K562 (cell line): ENCODE data around the gene KIF15. TPM values are rescaled to one million over a fixed set of nuclear protein-coding genes. Genes with fewer than 3 reads are reported as not detected.

Experiments used
- ARID3A ChIP-seq: IDR thresholded peaks from 2 replicates; pipeline ENCODE4 v1.6.1; 2012; ENCODE audit warnings: low read depth, low read length, improper control_type of control experiment, borderline replicate concordance
- CHD1 ChIP-seq: fragments of 200-600 bp; sonication (generic); IDR thresholded peaks from one replicate; pipeline ENCODE4 v1.6.1; 2012; ENCODE audit warnings: mild to moderate bottlenecking, moderate library complexity, low read length, inconsistent platforms
- CSDE1 ChIP-seq, 2 experiments: fragments of 450-650 bp; IDR thresholded peaks; 2 replicates each; pipeline ENCODE4 v1.6.1; 2016; ENCODE audit warnings: mild to moderate bottlenecking in 1 of 2
- DMBX1 ChIP-seq: fragments of 250-450 bp; sonication (Bioruptor Pico); IDR thresholded peaks from 2 replicates; pipeline ENCODE4 v1.8.0; 2022; ENCODE audit warnings: inconsistent platforms, mild to moderate bottlenecking, moderate library complexity, borderline replicate concordance
- ETV6 ChIP-seq, 3 experiments: fragments of 150-350 bp in 1 of 3; sonication (generic) in 1 of 3; formaldehyde crosslinking in 1 of 3; IDR thresholded peaks; 2 replicates each; pipeline versions ENCODE4 v1.6.1 to v1.8.0; 2014 to 2022; ENCODE audit warnings: borderline replicate concordance in 2 of 3, low read depth in 2 of 3, antibody characterized with exemption in 1 of 3, low read length in 1 of 3, mild to moderate bottlenecking in 1 of 3, missing genetic modification reagents in 1 of 3
- FOXA1 ChIP-seq: fragments of 450-650 bp; IDR thresholded peaks from 2 replicates; pipeline ENCODE4 v1.6.1; 2016; ENCODE audit warnings: mild to moderate bottlenecking, borderline replicate concordance
- FOXK2 ChIP-seq, 2 experiments: fragments of 450-650 bp; IDR thresholded peaks in 1 of 2; conservative IDR thresholded peaks in 1 of 2; 2 replicates each; pipeline ENCODE4 v1.6.1; 2016; ENCODE audit warnings: low read depth in 2 of 2, mild to moderate bottlenecking in 1 of 2
- GTF2E2 ChIP-seq: fragments of 200-800 bp; sonication (Bioruptor generic); IDR thresholded peaks from 2 replicates; pipeline ENCODE4 v1.6.1; 2016; ENCODE audit warnings: missing genetic modification characterization, missing compliant biosample characterization
- HSF4 ChIP-seq: fragments of 250-450 bp; sonication (Bioruptor Pico); IDR thresholded peaks from 2 replicates; pipeline ENCODE4 v2.1.2; 2022; ENCODE audit warnings: mild to moderate bottlenecking, moderate library complexity, borderline replicate concordance
- KDM1A ChIP-seq, 2 experiments: fragments of 450-650 bp; IDR thresholded peaks; 2 replicates each; pipeline ENCODE4 v1.6.1; 2016; ENCODE audit warnings: mild to moderate bottlenecking in 2 of 2
- MNT ChIP-seq, 2 experiments: fragments of 450-650 bp; conservative IDR thresholded peaks; 2 replicates each; pipeline ENCODE4 v1.6.1; 2017; ENCODE audit warnings: mild to moderate bottlenecking in 2 of 2, moderate library complexity in 2 of 2
- NFE2 ChIP-seq: IDR thresholded peaks from 2 replicates; pipeline ENCODE4 v1.6.1; 2014; ENCODE audit warnings: antibody characterized with exemption, low read depth
- POLR2H ChIP-seq: IDR thresholded peaks from 2 replicates; pipeline ENCODE4 v1.6.1; 2016; ENCODE audit warnings: missing genetic modification characterization, low read depth, mild to moderate bottlenecking, control low read depth, missing compliant biosample characterization, moderate library complexity
- SMAD2 ChIP-seq: fragments of 150-350 bp; IDR thresholded peaks from 2 replicates; pipeline ENCODE4 v1.6.1; 2014; ENCODE audit warnings: low read depth, mild to moderate bottlenecking, low read length
- ZFX ChIP-seq: sonication (generic); formaldehyde crosslinking; IDR thresholded peaks from 2 replicates; pipeline ENCODE4 v1.8.0; 2022; ENCODE audit warnings: mild to moderate bottlenecking, missing genetic modification reagents, moderate library complexity
- ZNF143 ChIP-seq: sonication (generic); formaldehyde crosslinking; IDR thresholded peaks from 2 replicates; pipeline ENCODE4 v1.9.0; 2022; ENCODE audit warnings: mild to moderate bottlenecking, missing genetic modification reagents
- ZNF165 ChIP-seq: fragments of 250-450 bp; sonication (Bioruptor Pico); IDR thresholded peaks from 2 replicates; pipeline ENCODE4 v1.4.0; 2020; ENCODE audit warnings: borderline replicate concordance
- ZNF3 ChIP-seq: fragments of 250-450 bp; sonication (Bioruptor Pico); IDR thresholded peaks from 2 replicates; pipeline ENCODE4 v1.5.0; 2021; ENCODE audit warnings: mild to moderate bottlenecking, moderate library complexity
- ZNF444 ChIP-seq: fragments of 250-450 bp; sonication (Bioruptor Pico); IDR thresholded peaks from 2 replicates; pipeline ENCODE4 v1.4.0; 2020; ENCODE audit warnings: mild to moderate bottlenecking, moderate library complexity
- ZNF449 ChIP-seq: fragments of 250-450 bp; sonication (Bioruptor Pico); IDR thresholded peaks from 2 replicates; pipeline ENCODE4 v1.8.0; 2022; ENCODE audit warnings: moderate library complexity, mild to moderate bottlenecking, inconsistent platforms
- ZNF551 ChIP-seq: fragments of 250-450 bp; sonication (Bioruptor Pico); IDR thresholded peaks from 2 replicates; pipeline ENCODE4 v1.5.0; 2021; ENCODE audit warnings: mild to moderate bottlenecking, moderate library complexity
- ZNF668 ChIP-seq: fragments of 250-450 bp; sonication (Bioruptor Pico); IDR thresholded peaks from 2 replicates; pipeline ENCODE4 v1.8.0; 2022; ENCODE audit warnings: mild to moderate bottlenecking, inconsistent platforms
- polyA plus RNA-seq, 8 experiments: library from polyadenylated mRNA; depleted of rRNA in 4 of 8; stranded (reverse) in 5 of 8; unstranded in 3 of 8; fragments of >200 nt; fragmentation: Nextera tagmentation in 2 of 8; fragmentation: Illumina TruSeq in 1 of 8; extraction: Ambion mirVana in 2 of 8; extraction: Trizol in 1 of 8; gene quantifications; 2 replicates each; pipeline versions ENCODE4 v1.2.1 to v1.2.3, GENCODE V29; 2011 to 2014; ENCODE audit warnings: inconsistent platforms in 1 of 8, missing spikeins in 1 of 8
- total RNA-seq, 7 experiments: library from RNA; depleted of rRNA in 6 of 7; stranded (reverse); fragments of >200 nt in 6 of 7; fragmentation: Illumina TruSeq in 2 of 7; extraction: Trizol in 2 of 7; gene quantifications; 2 replicates each; pipeline versions ENCODE4 v1.2.1 to v1.2.3, GENCODE V29; 2011 to 2021; ENCODE audit warnings: low replicate concordance in 1 of 7
- TF ChIP-seq, protein P1 (sequence below): fragments of 250-450 bp; sonication (Bioruptor Pico); IDR thresholded peaks from 2 replicates; pipeline ENCODE4 v1.5.0; 2021

KIF15 gene
- total and polyA plus RNA-seq, 9 of the 15 experiments (the other 6 are each of a cell fraction or from before 2014, with no cell fraction given) = 9.0 to 45.9 (median 26.0) TPM

DNA sequence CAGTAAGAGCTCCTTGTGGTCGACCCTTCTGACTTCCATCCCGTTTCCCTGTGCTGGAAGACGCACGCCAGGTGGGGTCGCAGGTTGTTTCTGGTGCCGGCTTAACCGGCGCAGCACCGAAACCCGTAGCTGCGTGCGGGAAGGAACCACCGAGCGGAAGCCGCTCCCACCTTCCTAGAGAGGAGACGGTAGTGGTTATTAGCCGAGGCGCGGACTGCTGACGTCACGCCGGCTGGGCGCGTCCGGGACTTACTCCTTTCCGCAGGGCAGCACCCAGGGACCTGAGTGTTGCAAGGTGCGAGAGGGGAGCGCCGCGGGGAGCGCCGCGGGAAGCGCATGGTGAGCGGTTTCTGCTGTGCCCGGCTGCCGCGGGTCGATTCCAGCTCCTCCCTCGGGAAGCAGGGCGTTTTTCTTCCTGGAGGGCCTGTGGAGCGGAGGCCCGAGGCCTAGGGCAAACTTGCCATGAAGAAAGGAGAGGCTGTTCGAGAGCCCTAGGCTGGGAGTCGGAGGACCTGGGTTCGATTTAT, 32.1 kb upstream of the KIF15 start, which contains the start of gene ZNF501 (continued):
- TF ChIP-seq MNT (conservative IDR thresholded peaks at IDR 0.05) (peak in 1 of 2 experiments; percentile 79; a peak in 3 of 4 replicates), FOXK2 (conservative IDR thresholded peaks at IDR 0.05 in 1 of 2, IDR thresholded peaks at IDR 0.05 in 1 of 2; ENCODE audit: low read depth in 2 of 2) (peak; percentile 48 to 75), ZNF444 (CRISPR knock-in tag) (no peak), POLR2H (peak; percentile 46; the same call in 1 of the 2 replicates), CSDE1 (IDR thresholded peaks at IDR 0.05) (peak in 1 of 2 experiments; percentile 68; a peak in 2 of 4 replicates), ZNF551 (no peak), ZNF165 (CRISPR knock-in tag) (no peak), HSF4 (no peak), ARID3A (no peak), KDM1A (IDR thresholded peaks at IDR 0.05) (no peak), ETV6 (IDR thresholded peaks at IDR 0.05; ENCODE audit: borderline replicate concordance in 1 of 2, low read depth in 2 of 2, low read length in 1 of 2) (0 out of 4 replicates have a peak, but pooled peaks of 1 of the 2 experiments have one; percentile 4), ETV6 (CRISPR knock-in tag; IDR thresholded peaks at IDR 0.05; ENCODE audit: borderline replicate concordance) (no peak), ZFX (CRISPR knock-in tag) (peak; percentile 68), ZNF449 (CRISPR knock-in tag) (no peak), ZNF3 (no peak), ZNF668 (no peak), ZNF143 (CRISPR knock-in tag) (no peak), FOXA1 (no peak), SMAD2 (no peak), DMBX1 (CRISPR knock-in tag) (peak; percentile 69; the same call in 1 of the 2 replicates), GTF2E2 (tag) (no peak), CHD1 (no peak), NFE2 (no peak)
- TF ChIP-seq, protein P1, sequence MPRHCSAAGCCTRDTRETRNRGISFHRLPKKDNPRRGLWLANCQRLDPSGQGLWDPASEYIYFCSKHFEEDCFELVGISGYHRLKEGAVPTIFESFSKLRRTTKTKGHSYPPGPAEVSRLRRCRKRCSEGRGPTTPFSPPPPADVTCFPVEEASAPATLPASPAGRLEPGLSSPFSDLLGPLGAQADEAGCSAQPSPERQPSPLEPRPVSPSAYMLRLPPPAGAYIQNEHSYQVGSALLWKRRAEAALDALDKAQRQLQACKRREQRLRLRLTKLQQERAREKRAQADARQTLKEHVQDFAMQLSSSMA (CRISPR knock-in tag) = no peak
